Activated naive CD4-positive, alpha-beta T cell treated with anti-CD3 and anti-CD28 coated beads, Interleukin-2, amount 50 U/mL, for 72 hours (primary cell): ENCODE data around the gene PRICKLE2. TPM values are rescaled to one million over a fixed set of nuclear protein-coding genes. Genes with fewer than 3 reads are reported as not detected.

Experiments used
- ATAC-seq, 2 donors: fragments of 150-1000 bp; cut with Tn5 transposase; 2 replicates each; pipeline ENCODE4 v1.10.0; 2021; ENCODE audit warnings: mild to moderate bottlenecking in 2 of 2, moderate library complexity in 2 of 2
- DNase-seq, 2 donors: peaks; one replicate each; pipeline ENCODE4 v3.0.0; 2021 to 2022; ENCODE audit warnings: low spot score in 2 of 2
- H3K27ac Mint-ChIP-seq, 2 donors: one replicate each; pipeline ENCODE4 v1.8.0; 2022; ENCODE audit warnings: mild to moderate bottlenecking in 2 of 2, mixed read lengths in 2 of 2
- H3K36me3 Mint-ChIP-seq, 2 donors: one replicate each; pipeline ENCODE4 v1.8.0; 2022; ENCODE audit warnings: mixed read lengths in 2 of 2
- H3K9me3 Mint-ChIP-seq, 2 donors: one replicate each; pipeline ENCODE4 v1.8.0; 2022; ENCODE audit warnings: mixed read lengths in 2 of 2
- total RNA-seq, 2 donors: library from RNA; stranded (reverse); gene quantifications; one replicate each; pipeline ENCODE4 v1.2.3, GENCODE V29; 2022

PRICKLE2 gene
- total RNA-seq: not detected

GRCh38 chr3:64224826-64225610 lies at the start of gene PRICKLE2:
Gene PRICKLE2, minus strand, starts transcription at chr3:64225466. Its CDS starts 26,539 bp downstream, at chr3:64198927.
- H3K36me3 Mint-ChIP-seq: no peaks in the 10 kb centered on the region
- DNase-seq: no peak
- peaks cover 0 to 5% of the 10 kb centered on the region in 2 donors for H3K9me3 Mint-ChIP-seq
- ATAC-seq: no peak
- H3K27ac Mint-ChIP-seq: no peak within 1 kb of the TSS

- DNase-seq: no peak
- Mint-ChIP-seq H3K36me3 (no peaks in the 10 kb centered on the region), H3K27ac (no peak overlapping the region), H3K9me3 (peaks cover 4 to 7% of the 10 kb centered on the region in 2 donors)
- ATAC-seq: no peak
Observed at GRCh38 chr3:64272842-64273241, 47.6 kb upstream of the PRICKLE2 start.

GRCh38 chr3:64272271-64272670 lies 47.0 kb upstream of the PRICKLE2 start:
- no peak for DNase-seq
- peaks cover 4 to 7% of the 10 kb centered on the region in 2 donors for H3K9me3 Mint-ChIP-seq
- no peaks in the 10 kb centered on the region for H3K36me3 Mint-ChIP-seq
- H3K27ac Mint-ChIP-seq: no peak overlapping the region
- no peak for ATAC-seq

GRCh38 chr3:64271631-64272030 lies 46.4 kb upstream of the PRICKLE2 start:
- ATAC-seq (no peak), DNase-seq (no peak)
- no peak overlapping the region for H3K27ac Mint-ChIP-seq
- no peaks in the 10 kb centered on the region for H3K36me3 Mint-ChIP-seq
- peaks cover 4 to 7% of the 10 kb centered on the region in 2 donors for H3K9me3 Mint-ChIP-seq

- no peak overlapping the region for H3K27ac Mint-ChIP-seq
- H3K36me3 Mint-ChIP-seq: no peaks in the 10 kb centered on the region
- H3K9me3 Mint-ChIP-seq: peaks cover 4 to 7% of the 10 kb centered on the region in 2 donors
- DNase-seq (no peak), ATAC-seq (no peak)
Observed at GRCh38 chr3:64270866-64271260, 45.6 kb upstream of the PRICKLE2 start.

- peaks cover 4 to 7% of the 10 kb centered on the region in 2 donors for H3K9me3 Mint-ChIP-seq
- no peak for ATAC-seq
- no peak overlapping the region for H3K27ac Mint-ChIP-seq
- no peak for DNase-seq
- H3K36me3 Mint-ChIP-seq: no peaks in the 10 kb centered on the region
Observed at GRCh38 chr3:64270142-64270865, 45.0 kb upstream of the PRICKLE2 start.

GRCh38 chr3:64268926-64269325 lies 43.7 kb upstream of the PRICKLE2 start:
- Mint-ChIP-seq H3K9me3 (peaks cover 4 to 7% of the 10 kb centered on the region in 2 donors), H3K27ac (no peak overlapping the region), H3K36me3 (no peaks in the 10 kb centered on the region)
- DNase-seq: no peak
- ATAC-seq: no peak

- ATAC-seq (no peak), DNase-seq (no peak)
- H3K9me3 Mint-ChIP-seq: peaks cover 4 to 7% of the 10 kb centered on the region in 2 donors
- H3K27ac Mint-ChIP-seq: no peak overlapping the region
- H3K36me3 Mint-ChIP-seq: no peaks in the 10 kb centered on the region
Observed at GRCh38 chr3:64267721-64268604, 42.7 kb upstream of the PRICKLE2 start.

GRCh38 chr3:64266983-64267382 lies 41.7 kb upstream of the PRICKLE2 start:
- H3K27ac Mint-ChIP-seq: no peak overlapping the region
- peaks cover 4 to 12% of the 10 kb centered on the region in 2 donors for H3K9me3 Mint-ChIP-seq
- no peak for DNase-seq
- H3K36me3 Mint-ChIP-seq: no peaks in the 10 kb centered on the region
- no peak for ATAC-seq

GRCh38 chr3:64266065-64266931 lies 41.0 kb upstream of the PRICKLE2 start:
- peaks cover 4 to 12% of the 10 kb centered on the region in 2 donors for H3K9me3 Mint-ChIP-seq
- no peaks in the 10 kb centered on the region for H3K36me3 Mint-ChIP-seq
- no peak overlapping the region for H3K27ac Mint-ChIP-seq
- ATAC-seq: no peak
- no peak for DNase-seq

GRCh38 chr3:64265646-64266045 lies 40.4 kb upstream of the PRICKLE2 start:
- Mint-ChIP-seq H3K36me3 (no peaks in the 10 kb centered on the region), H3K27ac (no peak overlapping the region)
- ATAC-seq: no peak

GRCh38 chr3:64264501-64265109 lies 39.3 kb upstream of the PRICKLE2 start:
- no peak for ATAC-seq
- Mint-ChIP-seq H3K27ac (no peak overlapping the region), H3K36me3 (no peaks in the 10 kb centered on the region), H3K9me3 (peaks cover 4 to 7% of the 10 kb centered on the region in 2 donors)
- DNase-seq: no peak

More at GRCh38 chr3:64265646-64266045, 40.4 kb upstream of the PRICKLE2 start:
- no peak for DNase-seq
- H3K9me3 Mint-ChIP-seq: peaks cover 4 to 8% of the 10 kb centered on the region in 2 donors

GRCh38 chr3:64262574-64263114 lies 37.4 kb upstream of the PRICKLE2 start:
- no peak for DNase-seq

GRCh38 chr3:64260431-64260830 lies 35.2 kb upstream of the PRICKLE2 start:
- no peak for ATAC-seq
- H3K36me3 Mint-ChIP-seq: no peaks in the 10 kb centered on the region
- H3K27ac Mint-ChIP-seq: no peak overlapping the region
- H3K9me3 Mint-ChIP-seq: peaks cover 0 to 7% of the 10 kb centered on the region in 2 donors
- DNase-seq: no peak

More at GRCh38 chr3:64262574-64263114, 37.4 kb upstream of the PRICKLE2 start:
- ATAC-seq: no peak
- Mint-ChIP-seq H3K36me3 (no peaks in the 10 kb centered on the region), H3K27ac (no peak overlapping the region), H3K9me3 (peaks cover 0 to 4% of the 10 kb centered on the region in 2 donors)

- DNase-seq: no peak
- H3K27ac Mint-ChIP-seq: no peak overlapping the region
- no peak for ATAC-seq
- peaks cover 0 to 7% of the 10 kb centered on the region in 2 donors for H3K9me3 Mint-ChIP-seq
- H3K36me3 Mint-ChIP-seq: no peaks in the 10 kb centered on the region
Observed at GRCh38 chr3:64259636-64260035, 34.4 kb upstream of the PRICKLE2 start.
